DOHH2 (cell line): ENCODE data around the gene DAP.

Experiments used
- CTCF ChIP-seq: fragments of 200-600 bp; sonication (generic); IDR thresholded peaks from one replicate; pipeline ENCODE4 v1.5.1; 2014; ENCODE audit warnings: antibody characterized with exemption, mild to moderate bottlenecking, low read depth, low read length; ENCODE audit not compliant: poor library complexity, severe bottlenecking
- EZH2phosphoT487 ChIP-seq: fragments of 200-600 bp; sonication (generic); IDR thresholded peaks from 2 replicates; pipeline ENCODE4 v1.6.1; 2017; ENCODE audit warnings: borderline replicate concordance, mild to moderate bottlenecking, antibody characterized with exemption, low read length, moderate library complexity, mixed read lengths

GRCh38 chr5:10705747-10706146 lies 55.3 kb downstream of the DAP start:
- TF ChIP-seq CTCF = no peak
- TF ChIP-seq EZH2phosphoT487 = no peak
